Measurements from ENCODE around the gene SYNE3.

Gene SYNE3

DNA sequence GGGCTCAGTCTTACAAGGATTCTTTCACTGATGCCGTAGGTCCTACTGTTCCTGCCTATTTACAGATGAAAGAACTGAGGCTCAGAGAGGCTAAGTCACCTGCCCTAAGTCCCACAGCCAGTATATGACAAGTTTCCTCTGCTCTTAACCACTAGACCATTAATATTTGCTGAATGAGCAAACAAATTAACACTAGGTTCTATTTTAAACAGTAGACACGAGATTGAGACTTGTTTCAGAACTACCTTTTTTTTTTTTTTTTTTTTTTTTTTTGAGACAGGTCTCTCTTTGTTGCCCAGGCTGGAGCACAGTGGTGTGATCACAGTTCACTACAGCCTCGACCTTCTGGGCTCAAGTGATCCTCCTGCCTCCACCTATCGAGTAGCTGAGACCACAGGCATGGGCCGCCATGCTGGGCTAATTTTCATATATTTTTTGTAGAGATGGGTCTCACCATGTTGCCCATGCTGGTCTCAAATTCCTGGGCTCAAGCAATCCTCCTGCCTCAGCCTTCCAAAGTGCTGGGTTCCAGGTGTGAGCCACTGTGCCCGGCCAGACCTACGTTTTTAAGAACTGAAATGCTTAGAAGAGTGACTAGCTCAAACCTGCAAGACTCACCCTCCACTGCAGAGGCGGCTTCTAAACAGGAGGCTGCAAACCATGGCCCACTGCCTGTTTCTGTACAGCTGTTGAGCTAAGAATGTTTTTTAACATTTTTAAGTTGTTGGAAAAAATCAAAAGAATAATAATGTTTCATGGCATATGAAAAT, 12.9 kb downstream of the SYNE3 start:
- DNase-seq = no peak

DNA sequence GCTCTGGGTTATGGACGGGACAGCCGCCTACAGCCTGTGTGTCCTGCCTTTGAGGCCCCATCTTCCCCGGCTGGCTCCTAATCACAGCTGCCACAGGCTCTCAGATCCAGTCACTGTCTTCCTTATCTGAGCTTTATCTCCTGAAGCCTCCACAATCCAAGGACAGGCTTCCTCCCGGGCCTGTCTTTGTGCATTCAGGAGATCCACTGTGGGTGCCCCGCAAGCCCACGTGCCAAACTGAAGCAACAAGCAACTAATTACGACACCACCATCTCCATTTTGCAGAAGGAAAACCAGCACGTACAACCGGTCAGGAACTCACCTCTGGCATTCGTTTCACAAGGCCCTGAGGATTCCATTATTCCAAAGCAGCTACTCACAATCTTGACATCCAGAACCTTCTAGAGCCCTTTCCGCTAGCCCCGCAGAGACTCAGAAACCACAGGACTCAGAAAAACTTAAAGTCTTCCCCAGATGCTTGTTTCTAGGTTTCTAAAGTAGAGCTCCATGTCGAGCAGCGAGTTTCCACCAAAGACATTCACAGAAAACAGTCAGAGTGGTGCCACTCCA, 14.0 kb downstream of the SYNE3 start:
- no peak for DNase-seq

DNA sequence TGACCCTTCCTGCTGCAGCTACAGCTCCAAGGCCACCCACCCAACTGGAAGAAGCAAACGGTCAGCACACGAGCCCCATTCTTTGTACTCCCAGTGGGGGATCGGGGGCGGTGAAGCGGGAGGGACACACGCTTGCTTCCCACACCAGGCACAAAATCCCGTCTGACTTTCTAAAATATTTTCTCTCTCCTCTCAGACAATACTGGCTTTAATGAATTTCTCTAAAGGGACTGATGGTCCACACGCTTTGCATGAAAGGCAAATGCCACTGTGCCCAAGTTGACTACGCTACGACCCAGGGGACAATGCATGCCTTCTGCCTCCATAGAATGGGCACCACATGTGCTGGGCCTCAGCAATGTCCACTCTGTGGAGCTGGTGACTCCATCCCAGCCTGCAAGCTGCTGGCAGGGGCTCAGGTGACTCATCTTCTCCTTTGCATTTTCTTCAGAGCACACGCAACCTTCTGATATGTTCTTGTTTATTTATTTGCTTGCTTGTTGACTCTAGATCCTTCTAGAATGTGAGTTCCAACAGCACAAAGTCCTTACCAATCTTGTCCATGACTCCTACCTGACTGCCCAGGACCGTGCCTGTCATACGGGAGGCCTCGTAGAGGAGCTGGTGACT, 15.6 kb downstream of the SYNE3 start:
- no peak for DNase-seq

DNA sequence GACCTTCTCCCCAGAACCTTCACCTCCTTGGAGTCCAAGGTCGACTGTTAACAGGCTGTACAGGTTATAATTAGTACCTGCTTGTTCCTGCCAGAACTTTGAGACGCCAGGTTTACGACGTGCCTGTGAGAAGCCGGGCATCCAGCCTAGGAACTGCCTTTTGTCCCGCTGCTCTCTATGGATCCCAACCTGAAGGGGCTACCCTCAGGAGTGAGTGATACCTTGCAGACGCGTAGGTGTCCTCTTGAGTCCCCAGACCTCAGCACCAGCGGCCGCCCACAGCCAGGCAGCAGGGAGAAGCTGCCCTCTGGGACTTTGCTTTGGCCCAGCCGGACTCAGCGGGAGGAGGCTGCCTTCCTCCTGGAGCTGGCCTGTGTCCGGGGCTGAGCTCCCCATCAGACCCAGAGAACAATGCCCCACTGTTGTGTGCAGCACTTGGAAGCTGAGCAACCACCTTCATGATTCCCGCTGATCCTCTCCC, 16.2 kb downstream of the SYNE3 start:
- no peak for DNase-seq

DNA sequence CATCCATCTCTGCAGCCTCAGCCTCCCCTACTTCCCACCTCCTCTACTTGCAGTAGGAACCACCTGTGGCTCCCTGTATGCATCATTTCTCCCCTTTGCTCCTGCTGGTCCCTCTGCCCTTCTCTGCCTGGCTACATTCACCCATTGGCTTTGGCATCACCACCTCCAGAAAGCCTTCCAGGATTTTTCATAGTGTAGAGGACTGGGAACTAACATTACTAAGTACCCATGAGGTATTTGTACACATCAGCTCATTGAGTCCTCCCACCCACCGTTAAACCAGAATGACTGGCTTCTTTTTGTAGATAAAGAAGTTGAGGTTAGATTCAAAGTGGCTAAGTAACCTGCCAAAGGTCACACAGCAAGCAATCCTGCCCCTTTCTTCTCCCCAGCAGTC, 17.1 kb downstream of the SYNE3 start:
- no peak for DNase-seq

DNA sequence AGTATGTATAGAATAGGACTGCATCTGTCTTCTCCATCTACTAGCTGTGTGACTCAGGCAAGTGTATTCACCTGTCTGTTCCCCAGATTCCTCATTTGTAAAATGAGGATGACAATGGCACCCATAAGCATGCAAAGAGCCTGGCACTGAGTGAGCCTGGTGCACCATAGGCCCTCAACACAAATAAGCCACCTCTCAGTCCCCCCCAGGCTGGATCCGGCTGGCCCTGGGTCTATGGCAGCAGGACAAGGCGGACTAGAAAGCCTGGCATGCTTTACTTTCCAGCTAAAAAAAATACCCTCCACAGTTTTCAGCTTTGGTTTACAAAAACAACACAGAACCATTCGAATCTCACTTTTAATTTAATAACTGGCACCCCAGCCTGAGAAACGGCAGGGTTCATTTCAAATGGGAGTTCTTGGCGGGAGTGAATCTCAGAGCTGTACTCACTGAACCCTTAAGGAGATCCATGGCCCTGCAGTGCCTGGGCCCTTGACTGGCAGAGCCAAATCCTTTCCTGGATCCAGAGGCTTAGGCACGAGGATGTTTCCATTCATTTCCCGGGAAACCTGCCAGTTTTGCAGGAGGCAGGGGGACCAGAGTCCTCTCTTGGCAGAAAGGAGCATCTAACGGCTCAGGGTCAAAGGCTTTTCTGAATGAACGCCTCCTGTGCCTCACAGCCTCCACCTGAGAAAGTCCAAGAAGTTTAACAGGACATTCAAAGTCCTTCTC, 17.7 kb downstream of the SYNE3 start:
- no peak for DNase-seq

DNA sequence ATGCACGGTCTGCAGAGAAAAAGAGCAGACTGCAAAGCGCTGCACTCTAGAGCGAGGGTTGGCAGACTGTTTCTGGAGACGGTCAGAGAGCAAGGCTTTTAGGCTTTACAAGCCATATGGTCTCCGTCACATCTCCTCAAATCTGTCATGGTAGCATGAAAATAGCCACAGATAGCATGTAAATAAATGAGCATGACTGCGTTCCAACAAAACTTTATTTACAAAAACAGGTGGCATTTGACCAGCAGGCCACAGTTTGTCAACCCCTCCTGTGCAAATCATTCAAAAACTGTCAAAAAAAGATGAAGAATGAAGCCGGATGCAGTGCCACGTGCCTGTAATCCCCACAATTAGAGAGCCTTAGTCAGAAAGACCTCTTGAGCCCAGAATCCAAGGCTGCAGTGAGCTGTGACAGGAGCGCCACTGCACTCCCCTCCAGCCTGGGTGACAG, 18.9 kb downstream of the SYNE3 start:
- DNase-seq = no peak

DNA sequence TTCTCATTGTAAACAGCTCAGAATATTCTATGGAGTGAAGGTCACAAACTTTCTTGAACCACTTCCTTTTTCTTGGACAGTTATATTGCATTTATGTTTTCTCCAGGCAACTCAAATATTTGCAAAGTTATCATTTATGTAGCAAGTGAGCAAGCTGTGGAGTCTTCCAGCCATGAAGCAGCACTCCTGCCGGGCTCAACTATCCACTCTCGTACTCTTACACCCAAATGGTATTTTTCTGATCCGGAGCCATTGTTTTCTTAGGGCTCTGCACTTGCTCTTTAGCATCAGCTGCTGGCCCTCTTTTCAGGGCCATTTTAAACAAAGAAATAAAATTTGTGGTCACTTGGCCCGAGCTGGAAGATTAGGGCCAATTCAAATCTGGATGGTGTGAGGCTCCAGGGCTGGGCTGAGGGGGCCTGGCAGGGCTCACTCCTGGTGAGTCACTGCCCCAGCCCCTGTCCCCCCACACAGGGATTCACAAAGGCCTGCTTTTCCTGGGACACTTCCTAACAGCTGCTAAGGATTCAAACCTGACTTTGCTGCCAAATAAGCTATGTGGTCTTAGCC, 19.7 kb downstream of the SYNE3 start:
- no peak for DNase-seq

DNA sequence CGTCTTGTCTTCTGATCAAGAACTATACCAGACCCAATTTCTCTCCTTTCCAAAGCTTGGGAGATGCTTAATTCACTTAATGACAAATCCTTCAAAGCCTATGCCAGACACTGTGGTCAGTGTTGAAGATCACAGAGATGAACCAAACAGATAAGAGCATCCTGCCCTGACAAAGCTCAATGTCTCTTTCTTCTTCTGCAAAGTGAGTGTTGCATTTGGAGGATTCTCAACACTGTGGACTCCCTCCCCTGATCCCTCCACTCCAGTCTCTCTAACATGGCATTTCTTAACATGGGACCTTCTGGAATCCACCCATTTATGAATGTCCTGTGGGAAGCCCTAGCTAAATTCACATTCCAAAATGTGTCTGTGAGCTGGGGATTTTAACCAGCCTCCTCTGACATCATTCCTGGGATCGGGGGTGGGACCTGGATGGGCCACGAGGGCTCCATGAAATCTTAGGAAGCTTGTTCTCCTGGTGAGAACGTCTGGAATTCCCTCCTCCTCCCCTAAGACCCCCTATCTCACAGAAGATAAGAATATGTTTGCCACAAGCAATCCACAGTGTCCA, 20.3 kb downstream of the SYNE3 start:
- DNase-seq = no peak

DNA sequence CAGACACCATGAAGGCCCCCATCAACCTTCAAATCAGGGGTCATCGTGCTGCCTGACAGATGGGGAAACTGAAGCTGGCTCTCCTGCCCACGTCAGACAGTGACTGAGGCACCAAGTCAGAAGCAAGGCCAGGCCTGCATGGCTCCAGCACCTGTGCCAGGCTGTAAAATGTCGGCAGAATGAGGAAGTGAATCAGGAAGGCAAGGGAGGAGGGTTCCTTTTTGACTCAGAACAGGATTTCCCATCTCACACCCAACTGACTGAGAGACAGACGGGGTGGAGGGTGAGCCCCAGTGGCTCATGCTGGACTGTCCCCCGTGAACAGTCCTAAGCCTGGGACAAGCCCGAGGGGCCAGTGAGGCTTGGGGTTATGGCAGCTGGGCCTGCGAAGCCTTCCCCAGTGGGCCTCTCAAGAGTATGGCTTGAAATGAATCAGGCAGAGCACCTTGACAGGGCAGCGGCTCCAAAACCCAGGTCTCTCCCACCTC, 20.9 kb downstream of the SYNE3 start:
- DNase-seq = no peak

DNA sequence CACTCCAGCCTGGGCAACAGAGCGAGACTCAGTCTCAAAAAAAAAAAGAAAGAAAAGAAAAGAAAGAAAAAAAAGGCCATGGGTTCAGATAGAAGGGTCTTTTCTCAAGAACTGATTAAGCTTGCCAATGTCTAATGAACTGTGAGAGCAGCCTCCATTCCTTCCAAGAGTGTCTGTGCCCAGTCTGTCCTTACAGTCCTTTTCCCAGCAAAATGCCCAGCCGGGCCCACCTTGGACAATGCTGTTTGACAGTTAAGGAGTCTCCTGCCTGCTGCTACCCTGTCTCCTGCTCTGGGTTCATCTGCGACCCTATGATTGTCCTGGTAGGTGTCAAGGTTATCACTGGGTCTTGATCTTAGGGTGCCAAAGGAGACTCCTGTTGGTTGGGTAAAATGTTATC, 21.4 kb downstream of the SYNE3 start:
- no peak for DNase-seq

DNA sequence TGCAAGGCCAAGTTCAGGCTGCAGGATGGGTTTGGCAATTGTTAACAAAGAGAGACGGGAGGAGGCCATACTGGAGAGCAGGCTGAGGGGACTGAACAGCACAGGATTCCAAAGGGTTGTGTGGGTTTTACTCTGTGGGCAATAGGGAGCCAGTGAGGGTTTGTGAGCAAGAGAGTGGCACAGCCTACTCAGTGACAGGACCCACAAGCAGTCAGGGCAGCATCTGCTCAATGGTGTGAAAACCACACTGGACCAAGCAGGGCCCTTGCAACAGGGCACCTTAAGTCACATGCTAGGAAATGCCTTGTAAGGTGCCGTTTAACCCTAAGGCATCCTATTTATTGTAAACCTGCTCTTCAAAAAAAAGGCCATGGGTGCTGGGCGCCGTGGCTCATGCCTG, 22.0 kb downstream of the SYNE3 start:
- no peak for DNase-seq

DNA sequence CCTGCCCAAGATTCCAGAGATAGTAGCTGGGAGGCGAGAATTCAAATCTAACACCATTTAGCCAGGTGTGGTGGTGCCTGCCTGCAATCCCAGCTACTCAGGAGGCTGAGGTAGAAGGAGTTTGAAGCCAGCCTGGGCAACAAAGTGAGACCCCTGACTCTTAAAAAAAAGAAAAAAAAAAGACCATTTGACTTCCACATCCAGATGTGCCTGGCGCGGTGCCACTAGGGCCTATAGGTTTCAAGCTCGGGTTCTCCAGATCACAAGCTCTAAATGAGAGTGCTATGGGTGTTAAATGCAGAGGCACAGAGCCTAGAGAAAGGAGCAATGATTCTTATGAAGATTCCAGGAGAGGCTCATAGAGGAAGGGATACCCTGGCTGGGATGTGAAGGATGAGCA, 22.5 kb downstream of the SYNE3 start:
- no peak for DNase-seq

DNA sequence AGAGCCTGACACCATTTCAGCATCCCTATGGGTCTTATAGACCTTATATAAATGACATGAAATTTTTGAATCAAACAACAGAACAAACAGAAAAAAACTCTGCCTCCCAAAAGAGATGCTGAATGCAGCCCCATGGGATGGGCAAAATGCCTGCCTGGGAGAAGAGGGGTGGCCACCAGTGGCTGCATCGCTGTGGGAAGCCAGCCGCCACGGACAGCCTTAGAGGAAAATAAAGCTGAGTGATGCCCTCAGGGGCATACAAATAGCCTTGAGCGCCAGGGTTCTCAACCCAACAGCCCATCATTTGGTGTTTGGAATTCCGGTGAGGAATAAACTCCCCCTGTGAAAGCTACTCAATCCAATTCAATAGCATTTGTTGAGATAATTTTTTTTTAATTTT, 22.9 kb downstream of the SYNE3 start:
- no peak for DNase-seq

DNA sequence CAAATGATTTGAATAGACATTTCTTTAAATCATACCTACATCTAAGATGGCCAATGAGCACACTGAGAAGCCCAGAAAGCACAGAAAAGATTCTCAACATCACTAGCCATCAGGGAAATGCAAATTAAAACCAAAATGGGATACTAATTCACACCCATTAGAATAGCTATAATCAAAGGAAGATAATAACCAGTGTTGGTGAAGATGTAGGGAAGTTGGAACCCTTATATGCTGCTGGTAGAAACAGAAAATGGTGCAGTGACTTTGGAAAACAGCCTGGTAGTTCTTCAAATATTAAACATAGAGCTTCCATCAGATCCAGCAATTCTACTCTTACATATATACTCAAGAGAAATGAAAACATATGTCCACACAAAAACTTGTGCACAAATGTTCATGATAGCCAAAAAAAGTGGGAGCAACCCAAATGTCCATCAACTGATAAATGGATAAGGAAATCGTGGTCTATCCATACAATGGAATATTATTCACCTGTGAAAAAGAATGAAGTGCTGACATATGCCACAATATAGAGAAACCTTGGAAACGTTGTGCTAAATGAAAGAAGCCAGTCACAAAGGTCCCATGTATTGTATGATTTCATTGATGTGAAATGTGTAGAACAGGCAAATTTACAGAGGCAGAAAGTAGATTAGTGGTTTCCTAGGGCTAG, 24.4 kb downstream of the SYNE3 start:
- DNase-seq = no peak

DNA sequence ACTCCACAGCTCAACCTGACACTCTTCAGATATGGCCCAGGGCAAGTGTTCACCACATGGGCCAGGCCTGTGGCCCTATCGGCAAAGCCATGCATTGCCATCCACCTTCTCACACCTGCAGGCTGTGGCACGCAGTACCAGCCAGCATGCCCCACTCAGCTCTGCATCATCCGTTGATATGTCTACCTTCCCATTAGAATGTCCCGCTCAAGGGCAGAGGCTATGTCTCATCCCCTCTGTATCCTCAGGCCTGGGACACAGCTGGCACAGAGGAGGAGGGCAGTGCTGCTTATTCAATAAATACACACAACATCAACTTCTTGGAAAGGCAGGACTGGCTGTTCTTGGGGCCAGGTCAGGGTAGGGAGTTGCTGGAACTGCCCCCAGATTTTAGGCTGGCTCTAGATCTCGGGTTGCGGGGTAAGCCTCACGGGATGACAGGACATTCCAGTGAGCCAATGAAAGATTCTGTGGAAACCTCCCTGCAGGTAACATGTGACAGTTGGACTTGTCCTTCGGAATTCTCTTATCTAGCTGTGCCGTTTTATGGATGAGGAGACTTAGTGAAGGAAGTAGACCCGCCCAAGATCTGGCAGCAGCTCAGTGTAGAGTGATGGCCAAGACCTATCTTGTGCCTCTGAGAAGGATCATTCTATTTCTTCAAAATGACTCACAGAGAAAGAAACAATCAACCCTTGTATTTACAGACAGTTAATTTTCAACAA, 25.6 kb downstream of the SYNE3 start:
- no peak for DNase-seq

DNA sequence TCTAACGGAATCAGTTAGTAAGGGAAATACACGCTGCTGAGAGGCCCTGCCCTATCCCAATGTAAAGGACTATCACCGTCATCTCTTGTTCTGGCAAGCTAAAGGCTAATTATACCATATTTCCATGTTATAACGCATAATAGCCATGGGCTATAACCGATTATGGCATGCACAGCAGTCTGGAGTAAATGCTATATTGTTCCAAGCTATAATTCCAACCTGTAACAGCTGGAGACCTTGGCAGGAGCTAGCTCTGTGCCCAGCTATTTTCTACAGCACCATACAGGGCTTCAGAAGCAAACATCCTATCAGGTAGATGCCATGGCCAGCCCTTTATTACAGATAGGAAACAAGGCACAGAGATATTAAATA, 26.3 kb downstream of the SYNE3 start:
- no peak for DNase-seq

DNA sequence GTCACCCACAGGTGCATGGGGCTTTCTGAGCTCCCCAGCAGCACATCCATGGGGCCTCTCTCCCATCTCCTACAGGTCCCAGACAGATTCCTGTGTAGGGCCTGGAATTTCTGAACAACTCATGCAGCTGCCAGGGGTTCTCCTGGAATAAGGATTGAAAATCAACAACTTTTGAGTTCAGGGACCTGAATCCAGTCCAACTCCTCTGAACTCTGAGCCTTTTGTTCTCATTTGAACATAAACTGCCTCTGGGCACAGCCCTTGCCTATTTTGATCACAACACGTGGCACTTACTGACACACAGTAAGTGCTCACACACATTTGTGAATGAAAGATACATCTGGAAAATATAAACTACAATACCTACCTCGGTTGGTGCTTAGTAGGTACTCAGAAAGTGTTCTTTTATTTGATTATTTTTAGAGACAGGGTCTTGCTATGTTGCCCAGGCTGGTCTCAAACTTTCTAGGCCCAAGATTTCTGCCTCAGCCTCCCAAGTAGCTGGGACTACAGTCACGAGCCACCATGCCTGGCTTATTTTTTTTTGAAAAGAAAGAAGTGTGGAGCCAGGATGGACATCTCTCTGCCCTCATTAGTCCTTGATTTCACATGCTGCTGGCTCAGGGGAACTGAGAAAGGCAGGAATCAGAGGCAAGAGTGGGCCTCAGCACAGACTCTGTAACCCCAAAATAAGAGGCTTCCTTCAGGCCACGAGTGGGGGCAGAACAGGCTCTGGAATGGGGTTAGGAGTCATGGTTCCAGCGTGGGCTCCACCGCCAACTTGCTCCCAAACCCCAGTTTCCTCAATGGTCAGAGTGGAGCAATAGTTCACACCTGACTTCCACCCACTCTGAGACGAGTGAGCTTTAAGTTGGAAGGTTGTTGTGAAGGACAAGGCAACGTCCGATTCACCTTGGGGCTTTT, 27.0 kb downstream of the SYNE3 start:
- DNase-seq = no peak

DNA sequence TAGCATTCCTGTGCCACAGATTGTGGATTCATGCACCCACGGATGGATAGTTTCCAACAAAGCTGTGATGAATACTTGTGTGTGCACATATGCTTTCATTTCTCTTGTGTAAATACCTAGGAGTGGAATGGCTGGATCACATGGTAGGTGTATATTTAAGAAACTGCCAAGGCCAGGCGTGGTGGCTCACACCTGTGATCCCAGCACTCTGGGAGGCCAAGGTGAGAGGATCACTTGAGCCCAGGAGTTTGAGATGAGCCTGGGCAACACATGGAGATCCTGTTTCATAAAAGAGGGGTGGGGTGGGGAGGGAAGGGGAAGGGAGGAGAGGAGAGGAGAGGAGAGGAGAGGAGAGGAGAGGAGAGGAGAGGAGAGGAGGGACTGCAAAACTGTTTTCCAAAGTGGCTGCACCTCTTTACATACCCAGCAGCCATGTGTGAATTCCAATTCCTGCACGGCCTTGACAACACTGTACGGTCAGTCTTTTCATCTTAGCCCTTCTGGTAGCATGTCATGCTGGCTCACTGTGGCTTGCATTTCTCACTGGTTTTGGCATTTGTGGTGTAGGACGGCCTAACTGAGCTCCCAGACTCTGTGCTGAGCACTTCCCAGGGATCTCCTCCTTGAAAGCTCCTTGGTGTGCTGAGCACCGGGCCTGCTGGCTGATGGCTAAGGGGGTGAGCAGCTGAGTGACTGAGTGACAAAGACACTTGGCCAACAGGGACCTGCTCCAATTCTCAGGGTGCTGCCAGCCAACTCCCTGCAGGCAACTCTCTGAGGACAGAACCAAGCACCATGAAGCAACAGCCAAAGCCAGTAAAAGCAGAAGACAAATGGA, 27.9 kb downstream of the SYNE3 start:
- no peak for DNase-seq
